ENCODE results near the gene FBF1.

DNA sequence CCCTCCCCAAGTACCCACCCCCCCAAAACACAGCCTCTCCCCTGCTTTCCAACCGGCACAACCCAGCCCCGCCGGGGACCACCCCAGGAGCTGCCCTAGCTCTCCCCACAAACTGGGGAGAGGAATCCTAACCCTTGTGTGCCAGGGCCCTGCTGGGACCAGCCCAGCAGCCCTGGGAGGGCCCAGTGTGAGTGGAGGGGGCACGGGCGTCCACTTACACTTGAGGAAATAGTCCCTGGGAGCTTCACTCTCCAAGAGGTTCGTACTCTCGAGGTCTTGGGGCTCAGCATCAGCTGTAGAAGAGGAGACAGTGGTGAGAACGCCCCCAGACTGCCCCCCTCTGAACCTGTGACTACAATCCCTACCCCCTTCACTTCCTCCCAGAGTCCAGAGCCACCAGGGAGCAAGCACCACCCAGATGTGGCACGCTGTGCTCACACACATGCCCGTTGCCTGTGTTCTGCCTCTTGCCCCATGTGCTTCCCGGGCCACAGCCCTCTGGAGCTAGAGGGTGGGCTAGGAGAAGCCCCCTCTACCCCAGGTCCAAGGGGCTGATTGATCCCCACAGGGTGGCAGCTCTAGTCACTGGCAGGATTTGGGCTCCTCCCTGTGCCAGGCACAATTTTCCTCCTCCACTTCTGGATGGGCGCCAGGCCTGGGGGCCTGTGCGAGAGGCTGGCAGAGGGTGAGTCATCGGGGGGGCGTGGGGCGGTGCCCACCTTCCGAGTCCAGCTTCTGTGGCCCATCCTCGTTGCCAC, 65.5 kb downstream of the FBF1 start:
- TF ChIP-seq, protein P1, sequence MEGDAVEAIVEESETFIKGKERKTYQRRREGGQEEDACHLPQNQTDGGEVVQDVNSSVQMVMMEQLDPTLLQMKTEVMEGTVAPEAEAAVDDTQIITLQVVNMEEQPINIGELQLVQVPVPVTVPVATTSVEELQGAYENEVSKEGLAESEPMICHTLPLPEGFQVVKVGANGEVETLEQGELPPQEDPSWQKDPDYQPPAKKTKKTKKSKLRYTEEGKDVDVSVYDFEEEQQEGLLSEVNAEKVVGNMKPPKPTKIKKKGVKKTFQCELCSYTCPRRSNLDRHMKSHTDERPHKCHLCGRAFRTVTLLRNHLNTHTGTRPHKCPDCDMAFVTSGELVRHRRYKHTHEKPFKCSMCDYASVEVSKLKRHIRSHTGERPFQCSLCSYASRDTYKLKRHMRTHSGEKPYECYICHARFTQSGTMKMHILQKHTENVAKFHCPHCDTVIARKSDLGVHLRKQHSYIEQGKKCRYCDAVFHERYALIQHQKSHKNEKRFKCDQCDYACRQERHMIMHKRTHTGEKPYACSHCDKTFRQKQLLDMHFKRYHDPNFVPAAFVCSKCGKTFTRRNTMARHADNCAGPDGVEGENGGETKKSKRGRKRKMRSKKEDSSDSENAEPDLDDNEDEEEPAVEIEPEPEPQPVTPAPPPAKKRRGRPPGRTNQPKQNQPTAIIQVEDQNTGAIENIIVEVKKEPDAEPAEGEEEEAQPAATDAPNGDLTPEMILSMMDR (IDR thresholded peaks at IDR 0.05): no peak
- TF ChIP-seq POLR2A (IDR thresholded peaks at IDR 0.05): no peak
